ENCODE data around the gene SNX3. TPM values are rescaled to one million over a fixed set of nuclear protein-coding genes. Genes with fewer than 3 reads are reported as not detected.

SNX3 gene
- total RNA-seq, 1 donor from 2014 or later = 93.1 TPM

DNA sequence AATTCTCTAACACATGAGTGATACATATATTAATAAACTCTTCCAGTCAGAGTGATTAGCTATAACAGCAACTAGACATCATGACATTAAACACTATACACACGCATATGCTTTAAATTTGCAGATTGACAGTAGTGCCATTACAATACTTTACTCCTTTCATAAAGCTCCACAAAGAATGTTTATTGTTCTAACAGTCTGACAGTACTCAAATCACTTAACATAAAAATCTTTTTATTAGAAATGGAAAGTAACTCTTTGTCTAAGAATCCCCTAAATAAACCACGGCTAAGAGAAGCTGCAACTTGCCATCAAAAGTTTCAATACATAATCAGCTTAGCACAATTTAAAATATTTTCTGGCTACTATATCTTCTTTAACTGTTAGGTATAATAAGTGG lies 24.0 kb downstream of the SNX3 start:
- TF ChIP-seq, protein P1, sequence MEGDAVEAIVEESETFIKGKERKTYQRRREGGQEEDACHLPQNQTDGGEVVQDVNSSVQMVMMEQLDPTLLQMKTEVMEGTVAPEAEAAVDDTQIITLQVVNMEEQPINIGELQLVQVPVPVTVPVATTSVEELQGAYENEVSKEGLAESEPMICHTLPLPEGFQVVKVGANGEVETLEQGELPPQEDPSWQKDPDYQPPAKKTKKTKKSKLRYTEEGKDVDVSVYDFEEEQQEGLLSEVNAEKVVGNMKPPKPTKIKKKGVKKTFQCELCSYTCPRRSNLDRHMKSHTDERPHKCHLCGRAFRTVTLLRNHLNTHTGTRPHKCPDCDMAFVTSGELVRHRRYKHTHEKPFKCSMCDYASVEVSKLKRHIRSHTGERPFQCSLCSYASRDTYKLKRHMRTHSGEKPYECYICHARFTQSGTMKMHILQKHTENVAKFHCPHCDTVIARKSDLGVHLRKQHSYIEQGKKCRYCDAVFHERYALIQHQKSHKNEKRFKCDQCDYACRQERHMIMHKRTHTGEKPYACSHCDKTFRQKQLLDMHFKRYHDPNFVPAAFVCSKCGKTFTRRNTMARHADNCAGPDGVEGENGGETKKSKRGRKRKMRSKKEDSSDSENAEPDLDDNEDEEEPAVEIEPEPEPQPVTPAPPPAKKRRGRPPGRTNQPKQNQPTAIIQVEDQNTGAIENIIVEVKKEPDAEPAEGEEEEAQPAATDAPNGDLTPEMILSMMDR (conservative IDR thresholded peaks at IDR 0.05) = no peak
- H3K27ac Mint-ChIP-seq = no peak overlapping the region
- no peak for DNase-seq (ENCODE audit: extremely low spot score, unreplicated experiment)
- H3K4me3 Mint-ChIP-seq = no peak overlapping the region
- H3K27me3 Mint-ChIP-seq = no peaks in the 10 kb centered on the region
- H3K36me3 Mint-ChIP-seq = peaks cover 35% of the 10 kb centered on the region
- peaks cover 5% of the 10 kb centered on the region for H3K9me3 Mint-ChIP-seq
- H3K4me1 Mint-ChIP-seq (ENCODE audit: unreplicated experiment) = peaks cover 9% of the 10 kb centered on the region

DNA sequence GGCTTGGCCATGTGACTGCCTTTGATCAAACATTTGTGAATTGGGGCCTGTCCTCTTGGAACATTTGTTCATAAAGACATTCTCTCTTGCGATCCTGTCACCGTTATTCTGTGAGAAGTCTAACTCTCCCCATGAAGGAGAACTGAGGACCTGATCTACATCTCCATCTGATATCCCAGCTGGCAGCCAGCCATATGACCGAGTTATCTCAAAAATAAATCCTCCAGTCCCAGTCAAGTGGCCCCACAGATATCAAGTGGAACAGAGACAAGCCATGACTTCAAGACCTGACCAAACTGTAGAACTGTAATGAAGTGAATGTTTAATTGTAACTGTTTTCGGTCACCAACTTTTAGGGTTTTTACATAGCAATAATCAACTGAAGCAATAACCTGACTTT lies 25.7 kb downstream of the SNX3 start:
- peaks cover 25% of the 10 kb centered on the region for H3K36me3 Mint-ChIP-seq
- DNase-seq (ENCODE audit: extremely low spot score, unreplicated experiment) = no peak
- H3K9me3 Mint-ChIP-seq = peaks cover 3% of the 10 kb centered on the region
- no peaks in the 10 kb centered on the region for H3K27me3 Mint-ChIP-seq
- no peak overlapping the region for H3K4me3 Mint-ChIP-seq
- TF ChIP-seq, protein P1 (conservative IDR thresholded peaks at IDR 0.05) = no peak
- H3K27ac Mint-ChIP-seq = no peak overlapping the region
- H3K4me1 Mint-ChIP-seq (ENCODE audit: unreplicated experiment) = peaks cover 12% of the 10 kb centered on the region

DNA sequence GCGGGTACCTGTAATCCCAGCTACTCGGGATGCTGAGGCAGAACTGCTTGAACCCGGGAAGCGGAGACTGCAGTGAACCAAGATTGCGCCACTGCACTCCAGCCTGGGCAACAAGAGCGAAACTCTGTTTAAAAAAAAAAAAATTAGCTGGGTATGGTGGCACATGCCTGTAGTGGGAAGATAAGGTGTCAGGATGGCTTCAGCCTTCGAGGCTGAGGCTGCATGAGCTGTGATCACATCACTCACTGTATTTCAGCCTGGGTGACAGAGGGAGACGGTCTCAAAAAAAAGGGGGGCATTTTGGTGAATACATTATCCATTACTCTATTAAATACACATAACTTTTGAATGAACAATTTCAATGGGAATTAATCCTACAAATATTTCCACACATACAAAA lies 32.4 kb downstream of the SNX3 start:
- H3K4me3 Mint-ChIP-seq = no peak overlapping the region
- no peaks in the 10 kb centered on the region for H3K9me3 Mint-ChIP-seq
- TF ChIP-seq, protein P1 (conservative IDR thresholded peaks at IDR 0.05) = no peak
- H3K4me1 Mint-ChIP-seq (ENCODE audit: unreplicated experiment) = peaks cover 17% of the 10 kb centered on the region
- DNase-seq (ENCODE audit: extremely low spot score, unreplicated experiment) = no peak
- no peak overlapping the region for H3K27ac Mint-ChIP-seq
- peaks cover 5% of the 10 kb centered on the region for H3K36me3 Mint-ChIP-seq
- H3K27me3 Mint-ChIP-seq = no peaks in the 10 kb centered on the region

DNA sequence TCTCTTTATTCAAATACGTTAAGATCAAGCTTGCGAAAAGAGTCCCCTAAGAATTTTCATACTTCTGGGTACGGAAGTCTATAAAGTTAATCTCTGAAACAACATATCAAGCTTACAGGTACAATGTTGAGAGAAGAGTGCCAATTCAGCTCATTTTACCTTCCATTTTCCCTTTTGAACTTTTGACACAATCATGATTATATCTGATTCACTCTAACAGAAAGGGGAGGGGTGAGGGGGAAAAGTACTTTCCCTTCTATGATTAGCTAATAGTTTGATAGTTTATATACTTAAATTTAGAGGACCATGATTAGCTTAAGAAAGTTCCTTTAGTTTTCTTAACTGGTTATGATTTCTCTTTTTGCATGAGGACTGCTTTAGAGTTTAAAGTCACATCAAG lies 33.5 kb downstream of the SNX3 start:
- TF ChIP-seq, protein P1 (conservative IDR thresholded peaks at IDR 0.05) = no peak
- peaks cover 12% of the 10 kb centered on the region for H3K36me3 Mint-ChIP-seq
- no peak for DNase-seq (ENCODE audit: extremely low spot score, unreplicated experiment)
- peaks cover 17% of the 10 kb centered on the region for H3K4me1 Mint-ChIP-seq (ENCODE audit: unreplicated experiment)
- no peak overlapping the region for H3K27ac Mint-ChIP-seq
- no peak overlapping the region for H3K4me3 Mint-ChIP-seq
- no peaks in the 10 kb centered on the region for H3K27me3 Mint-ChIP-seq
- no peaks in the 10 kb centered on the region for H3K9me3 Mint-ChIP-seq

DNA sequence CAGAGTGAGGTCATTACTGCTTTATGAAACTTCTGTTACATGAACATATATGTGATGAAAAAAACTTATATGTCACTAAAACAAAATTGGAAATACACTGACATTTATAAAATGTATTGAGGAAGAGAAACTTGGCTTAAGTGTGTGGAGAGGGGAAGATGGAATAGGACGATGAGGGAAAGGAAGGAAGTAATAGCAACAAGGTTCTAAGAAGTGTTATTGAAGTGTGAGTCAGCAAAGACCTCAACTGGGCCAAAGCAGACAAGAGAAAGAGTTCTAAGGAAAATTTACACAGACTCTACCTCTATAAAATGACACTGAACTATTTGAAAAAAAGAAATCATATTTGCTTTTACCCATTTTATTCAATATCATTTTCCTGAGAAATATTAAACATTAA lies 38.3 kb downstream of the SNX3 start:
- Mint-ChIP-seq H3K9me3 (no peaks in the 10 kb centered on the region), H3K27ac (no peak overlapping the region), H3K36me3 (peaks cover 32% of the 10 kb centered on the region), H3K27me3 (no peaks in the 10 kb centered on the region), H3K4me1 (ENCODE audit: unreplicated experiment) (peaks cover 7% of the 10 kb centered on the region), H3K4me3 (no peak overlapping the region)
- no peak for DNase-seq (ENCODE audit: extremely low spot score, unreplicated experiment)
- TF ChIP-seq, protein P1 (conservative IDR thresholded peaks at IDR 0.05) = no peak

DNA sequence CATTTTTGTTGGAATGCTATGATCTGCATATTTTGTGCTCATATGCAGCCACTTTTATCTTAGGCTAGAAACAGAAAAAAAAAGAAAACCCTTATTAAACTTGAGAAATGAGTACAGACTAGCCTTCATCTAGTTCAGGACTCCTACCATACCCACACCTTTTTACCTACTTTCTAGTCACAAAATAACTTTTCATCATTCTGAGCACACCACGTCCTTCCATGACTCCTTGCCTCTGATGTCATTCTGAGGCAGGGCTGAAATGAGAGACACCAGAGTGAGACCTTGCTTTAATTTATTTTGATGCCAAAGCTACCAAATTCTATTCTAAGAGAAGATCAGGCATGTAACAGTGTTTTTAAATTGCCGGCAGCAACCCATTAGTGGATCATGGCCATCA lies 38.8 kb downstream of the SNX3 start:
- H3K27ac Mint-ChIP-seq = no peak overlapping the region
- no peaks in the 10 kb centered on the region for H3K27me3 Mint-ChIP-seq
- H3K36me3 Mint-ChIP-seq = peaks cover 32% of the 10 kb centered on the region
- no peak for DNase-seq (ENCODE audit: extremely low spot score, unreplicated experiment)
- peaks cover 2% of the 10 kb centered on the region for H3K4me1 Mint-ChIP-seq (ENCODE audit: unreplicated experiment)
- no peak overlapping the region for H3K4me3 Mint-ChIP-seq
- TF ChIP-seq, protein P1 (conservative IDR thresholded peaks at IDR 0.05) = no peak
- no peaks in the 10 kb centered on the region for H3K9me3 Mint-ChIP-seq
